Measurements from ENCODE around the gene IL17C. TPM values are rescaled to one million over a fixed set of nuclear protein-coding genes. Genes with fewer than 3 reads are reported as not detected.
A peak's percentile ranks its signal among the peaks of the same experiment; 100 is the strongest.
"Not testable (repeated sequence)": the region's sequence is repeated elsewhere in the genome, so short reads cannot be mapped to it uniquely, and the experiment has no call there.

IL17C gene
- total RNA-seq, 1 donor from 2014 or later, result not detected

DNA sequence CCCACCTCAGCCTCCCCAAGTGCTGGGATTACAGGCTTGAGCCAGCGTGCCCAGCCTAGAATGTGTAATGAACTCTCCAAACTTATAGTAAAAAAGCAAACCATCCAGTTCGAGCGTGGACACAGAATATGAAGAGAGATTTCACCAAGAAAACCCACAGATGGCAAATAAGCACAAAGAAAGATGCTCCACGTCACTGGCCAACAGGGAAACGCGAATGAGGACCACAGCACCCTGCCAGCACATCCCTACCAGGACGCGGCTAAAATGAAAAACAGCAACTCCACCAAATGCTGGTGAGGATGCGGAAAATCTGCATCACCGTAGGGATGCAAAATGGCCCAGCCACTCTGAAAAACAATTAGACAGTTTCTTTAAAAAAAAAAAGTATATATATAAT, 23.1 kb downstream of the IL17C start:
- no peak for DNase-seq

DNA sequence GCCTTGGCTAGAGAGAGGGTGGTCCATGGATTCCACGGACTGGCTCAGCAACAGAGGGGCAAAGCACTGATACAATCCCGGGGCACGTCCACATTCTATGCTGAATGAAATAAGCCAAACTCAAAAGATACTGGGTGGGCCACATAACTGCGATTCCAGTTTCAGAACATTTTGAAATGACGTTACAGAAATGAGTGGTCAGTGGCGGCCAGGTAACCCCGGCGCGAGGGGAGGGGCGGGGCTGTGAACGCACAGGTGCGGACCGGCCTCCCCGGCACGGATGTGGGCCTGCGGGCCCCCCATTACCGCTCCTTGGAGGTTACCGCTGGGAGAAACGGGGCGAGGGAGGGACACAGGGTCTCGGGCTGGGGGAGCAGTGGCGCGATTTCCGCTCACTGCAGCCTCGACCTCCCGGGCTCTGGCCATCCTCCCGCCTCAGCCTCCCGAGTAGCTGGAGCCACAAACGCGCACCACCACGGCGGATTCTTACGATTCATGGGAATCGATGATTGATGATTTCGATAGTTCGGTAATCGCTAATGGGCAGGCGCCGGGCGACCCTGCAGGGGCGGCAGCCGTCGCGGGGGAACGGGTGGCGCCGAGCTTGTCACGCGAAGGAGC, 24.0 kb downstream of the IL17C start:
- no peak for DNase-seq

DNA sequence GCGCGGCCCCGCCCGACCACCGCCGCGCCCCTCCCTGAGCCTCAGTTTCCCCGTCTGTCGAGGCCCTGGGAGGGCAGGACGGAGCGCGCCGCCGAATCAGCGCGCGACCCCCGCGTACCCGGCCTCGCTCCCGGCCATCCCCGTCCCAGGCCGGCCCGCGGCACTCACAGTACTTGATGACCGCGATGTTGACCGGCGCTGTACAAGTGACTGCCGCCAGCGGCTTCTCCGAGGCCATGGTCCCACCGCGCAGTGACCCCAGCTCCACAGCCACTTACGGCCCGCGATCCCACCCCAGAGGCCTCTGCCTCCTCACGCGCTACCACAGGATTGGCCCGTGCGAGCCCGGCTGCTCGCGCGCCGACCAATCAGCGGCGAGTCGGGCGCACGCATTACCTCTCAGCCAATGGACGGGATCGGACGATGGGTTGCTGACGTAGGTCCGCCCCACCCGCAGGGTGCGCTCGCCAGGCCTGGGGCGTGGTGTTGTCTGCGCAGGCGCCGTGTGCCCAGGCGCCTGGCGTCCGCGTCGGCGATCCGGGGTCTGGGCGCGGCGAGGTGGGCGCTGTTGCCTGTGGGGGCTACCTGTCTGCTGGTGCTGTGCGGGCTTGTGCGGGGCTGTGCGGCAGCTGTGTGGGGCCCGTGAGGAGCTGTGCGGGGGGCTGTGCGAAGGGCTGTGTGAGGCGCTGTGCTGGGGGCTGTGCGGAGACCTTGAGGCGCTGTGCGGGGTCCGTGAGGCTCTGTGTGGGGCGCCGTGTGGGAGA, 24.7 kb downstream of the IL17C start, which contains the start of gene MVD:
TSS of gene MVD (minus strand) at position 249 of the 764 bp plus-strand sequence. CDS start at position 238, 11 bp downstream.
- peak; percentile 97 for DNase-seq

- DNase-seq, result no peak
Measured at GRCh38 chr16:88665148-88665547, 26.8 kb downstream of the IL17C start.

DNA sequence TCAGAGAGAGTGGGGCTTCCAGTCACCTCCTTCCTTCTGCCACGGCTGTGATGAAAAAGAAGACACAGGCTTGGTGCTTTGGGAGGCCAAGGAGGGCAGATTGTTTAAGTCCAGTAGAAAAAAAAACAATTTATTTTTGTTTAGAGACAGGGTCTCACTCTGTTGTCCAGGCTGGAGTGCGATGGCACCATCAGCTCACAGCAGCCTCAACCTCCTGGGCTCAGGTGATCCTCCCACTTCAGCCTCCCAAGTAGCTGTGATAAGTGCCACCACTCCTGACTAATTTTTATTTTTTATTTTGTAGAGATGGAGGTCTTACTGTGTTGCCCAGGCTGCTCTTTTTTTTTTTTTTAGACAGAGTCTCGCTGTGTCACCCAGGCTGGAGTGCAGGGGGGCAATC, 27.2 kb downstream of the IL17C start:
- no peak for DNase-seq

- no peak for DNase-seq
Measured at GRCh38 chr16:88667461-88667860, 29.1 kb downstream of the IL17C start.

- DNase-seq, result not testable (repeated sequence)
Measured at GRCh38 chr16:88669493-88669892, 31.1 kb downstream of the IL17C start.

DNA sequence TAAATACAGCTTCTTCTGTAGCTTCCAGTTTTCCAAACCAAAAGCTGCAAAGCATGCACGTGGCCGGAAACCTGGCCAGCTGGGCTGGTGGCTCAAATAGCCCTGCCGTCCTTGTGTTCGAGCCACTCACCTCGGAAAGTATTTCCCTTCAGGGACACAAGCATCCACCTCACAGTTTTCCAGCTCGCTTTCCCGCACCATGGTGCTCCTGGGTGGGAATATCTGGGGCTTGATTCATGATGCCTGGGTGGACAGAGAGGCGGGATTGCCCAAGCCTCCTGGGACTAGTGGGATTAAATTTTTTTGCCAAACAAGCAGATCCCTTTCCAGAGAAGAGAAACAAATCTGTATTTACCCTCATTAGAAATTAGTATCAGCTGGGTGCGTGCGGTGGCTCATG, 31.6 kb downstream of the IL17C start:
- no peak for DNase-seq

GRCh38 chr16:88671806-88672205, 33.4 kb downstream of the IL17C start:
- DNase-seq, result no peak

- no peak for DNase-seq
Measured at GRCh38 chr16:88672776-88673175, 34.4 kb downstream of the IL17C start.

GRCh38 chr16:88673716-88674379, 35.5 kb downstream of the IL17C start:
- no peak for DNase-seq

GRCh38 chr16:88676502-88677242, 38.3 kb downstream of the IL17C start:
- no peak for DNase-seq

GRCh38 chr16:88677721-88678120, 39.3 kb downstream of the IL17C start:
- no peak for DNase-seq

- no peak for DNase-seq
Measured at GRCh38 chr16:88678224-88678979, 40.0 kb downstream of the IL17C start.

GRCh38 chr16:88680554-88681083, 42.2 kb downstream of the IL17C start:
- no peak for DNase-seq

- no peak for DNase-seq
Measured at GRCh38 chr16:88681084-88681680, 42.8 kb downstream of the IL17C start.

GRCh38 chr16:88681709-88682451, 43.5 kb downstream of the IL17C start:
- peak; percentile 79 for DNase-seq

DNA sequence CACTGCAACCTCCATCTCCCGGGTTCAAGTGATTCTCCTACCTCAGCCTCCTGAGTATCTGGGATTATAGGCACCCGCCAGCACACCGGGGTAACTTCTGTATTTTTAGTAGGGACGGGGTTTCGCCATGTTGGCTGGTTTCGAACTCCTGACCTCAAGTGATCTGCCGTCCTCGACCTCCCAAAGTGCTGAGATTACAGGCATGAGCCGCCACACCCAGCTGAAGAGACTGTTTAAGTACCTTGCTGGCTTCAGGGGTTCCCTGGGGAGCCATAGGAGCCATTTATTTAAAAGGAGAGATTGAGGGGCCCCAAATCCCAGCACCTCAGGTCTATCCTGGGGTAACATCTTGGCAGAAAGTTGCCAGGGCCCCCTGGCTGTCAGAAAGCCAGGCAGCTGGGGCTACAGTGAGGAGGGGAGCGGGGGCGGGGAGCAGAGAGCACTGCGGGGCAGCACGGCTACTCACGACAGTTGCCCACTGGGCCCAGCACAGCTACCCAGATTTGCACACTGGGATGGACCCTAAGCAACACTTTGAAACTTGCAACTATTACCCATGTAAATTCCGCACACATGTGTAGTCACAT, 46.3 kb downstream of the IL17C start:
- DNase-seq, result no peak

DNA sequence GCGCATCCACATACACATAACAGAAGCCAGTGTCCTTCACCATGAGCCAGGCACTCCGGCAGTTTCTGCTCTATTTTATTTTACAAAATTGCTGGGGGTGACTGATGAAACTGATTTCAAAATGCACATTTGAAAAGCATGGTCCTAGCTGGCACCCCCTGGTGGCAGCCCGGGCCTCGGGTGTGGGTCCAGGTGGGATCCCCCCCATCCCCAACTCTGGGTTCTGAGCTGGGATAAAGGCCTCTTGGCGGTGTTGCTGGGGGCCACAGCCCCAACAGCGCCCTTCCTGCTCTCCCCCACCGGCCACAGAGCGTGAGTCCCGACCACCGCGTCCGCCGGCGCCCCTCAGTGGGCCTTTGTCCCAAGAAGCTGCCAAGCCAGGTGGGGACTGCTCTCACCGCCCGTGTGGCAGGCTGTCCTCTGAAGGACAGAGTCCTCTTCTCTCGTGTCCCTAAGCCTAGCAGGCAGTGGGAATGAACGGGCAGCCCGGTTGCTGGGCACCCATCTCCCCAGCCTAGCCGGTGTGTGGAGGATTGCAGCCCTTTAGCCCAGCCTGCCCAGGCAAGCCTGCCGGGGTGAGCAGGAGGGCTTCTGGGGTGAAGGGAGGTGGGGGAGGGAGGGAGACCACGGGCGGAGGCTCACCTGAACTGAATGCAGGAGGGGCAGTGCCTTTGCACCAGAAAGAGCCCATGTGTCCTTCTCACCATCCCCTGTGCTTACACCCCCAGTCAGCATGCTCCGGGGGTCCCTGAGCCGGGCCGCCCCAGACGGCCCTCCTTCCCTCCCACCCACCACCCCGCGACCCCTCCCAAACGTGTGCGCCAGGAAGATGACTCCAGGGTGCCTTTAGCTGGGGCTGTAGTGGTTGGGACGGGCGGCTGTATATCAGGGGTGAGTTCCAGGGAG, 47.0 kb downstream of the IL17C start:
- peak; percentile 31 for DNase-seq
